Testis (tissue), 2 donors: Measurements from ENCODE around the gene ROR2.

Source experiments
- POLR2A ChIP-seq: fragments of 450-650 bp; IDR thresholded peaks from one replicate; pipeline ENCODE4 v1.6.1; 2017; ENCODE audit warnings: antibody characterized with exemption, mild to moderate bottlenecking, moderate library complexity
- TF ChIP-seq, protein P1 (sequence below), 3 experiments: fragments of 450-650 bp in 2 of 3; fragments of 200-600 bp in 1 of 3; sonication (generic) in 1 of 3; IDR thresholded peaks; one replicate each; pipeline ENCODE4 v1.5.1; 2016 to 2019; ENCODE audit warnings: antibody characterized with exemption in 3 of 3, mild to moderate bottlenecking in 2 of 3, moderate library complexity in 1 of 3

DNA sequence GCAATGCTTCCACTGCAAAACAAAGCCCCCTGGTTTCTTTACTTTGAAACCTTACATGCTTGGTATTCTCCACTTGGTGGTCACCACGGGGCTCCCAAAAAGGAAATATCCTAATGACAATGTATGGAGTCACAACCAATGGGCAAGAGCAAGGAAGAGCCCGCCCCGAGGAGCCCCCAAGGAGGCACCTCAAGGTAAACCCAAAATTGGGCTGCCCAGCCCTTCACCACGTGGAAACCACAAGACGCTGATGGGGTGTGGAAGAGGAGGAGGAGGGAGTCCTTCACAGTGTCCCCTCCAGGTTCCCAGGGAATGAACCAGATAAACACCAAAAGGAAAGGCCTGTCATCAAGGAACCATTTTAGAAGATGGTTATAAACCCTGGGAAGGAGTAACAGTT lies 3.8 kb downstream of the ROR2 start:
- TF ChIP-seq, protein P1, sequence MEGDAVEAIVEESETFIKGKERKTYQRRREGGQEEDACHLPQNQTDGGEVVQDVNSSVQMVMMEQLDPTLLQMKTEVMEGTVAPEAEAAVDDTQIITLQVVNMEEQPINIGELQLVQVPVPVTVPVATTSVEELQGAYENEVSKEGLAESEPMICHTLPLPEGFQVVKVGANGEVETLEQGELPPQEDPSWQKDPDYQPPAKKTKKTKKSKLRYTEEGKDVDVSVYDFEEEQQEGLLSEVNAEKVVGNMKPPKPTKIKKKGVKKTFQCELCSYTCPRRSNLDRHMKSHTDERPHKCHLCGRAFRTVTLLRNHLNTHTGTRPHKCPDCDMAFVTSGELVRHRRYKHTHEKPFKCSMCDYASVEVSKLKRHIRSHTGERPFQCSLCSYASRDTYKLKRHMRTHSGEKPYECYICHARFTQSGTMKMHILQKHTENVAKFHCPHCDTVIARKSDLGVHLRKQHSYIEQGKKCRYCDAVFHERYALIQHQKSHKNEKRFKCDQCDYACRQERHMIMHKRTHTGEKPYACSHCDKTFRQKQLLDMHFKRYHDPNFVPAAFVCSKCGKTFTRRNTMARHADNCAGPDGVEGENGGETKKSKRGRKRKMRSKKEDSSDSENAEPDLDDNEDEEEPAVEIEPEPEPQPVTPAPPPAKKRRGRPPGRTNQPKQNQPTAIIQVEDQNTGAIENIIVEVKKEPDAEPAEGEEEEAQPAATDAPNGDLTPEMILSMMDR (IDR thresholded peaks at IDR 0.05): no peak
- TF ChIP-seq POLR2A: no peak
